Lung (tissue), 12 donors: ENCODE measurements around the gene POMP. TPM values are rescaled to one million over a fixed set of nuclear protein-coding genes. Genes with fewer than 3 reads are reported as not detected.

Experiments
- ATAC-seq: fragments of 200-7000 bp; cut with Tn5 transposase; one replicate; pipeline ENCODE4 v1.9.1; 2020; ENCODE audit warnings: moderate number of reproducible peaks; ENCODE audit not compliant: insufficient read depth, low FRiP score
- DNase-seq, 3 donors: peaks; one replicate each; pipeline ENCODE4 v3.0.0-alpha.2; 2013 to 2017
- H3K27ac ChIP-seq, 2 donors: one replicate each; pipeline ENCODE4 v1.5.1; 2013; ENCODE audit warnings: mild to moderate bottlenecking in 2 of 2, moderate library complexity in 2 of 2, control low read depth in 1 of 2, inconsistent platforms in 1 of 2, low read depth in 1 of 2, low read length in 1 of 2
- H3K27me3 ChIP-seq, 3 donors: one replicate each; pipeline ENCODE4 v1.5.1; 2013; ENCODE audit warnings: low read length in 2 of 3; ENCODE audit not compliant: control insufficient read depth in 3 of 3, insufficient read depth in 3 of 3
- H3K36me3 ChIP-seq, 4 donors: one replicate each; pipeline ENCODE4 v1.5.1; 2013; ENCODE audit warnings: low read length in 4 of 4, mild to moderate bottlenecking in 1 of 4, moderate library complexity in 1 of 4; ENCODE audit not compliant: control insufficient read depth in 4 of 4, insufficient read depth in 4 of 4
- H3K4me1 ChIP-seq, 5 donors: one replicate each; pipeline ENCODE4 v1.5.1; 2013; ENCODE audit warnings: low read length in 5 of 5, mild to moderate bottlenecking in 2 of 5, moderate library complexity in 1 of 5; ENCODE audit not compliant: control insufficient read depth in 5 of 5, insufficient read depth in 5 of 5
- H3K4me3 ChIP-seq: one replicate; pipeline ENCODE4 v1.5.1; 2013; ENCODE audit warnings: mild to moderate bottlenecking, control low read depth, moderate library complexity
- H3K9ac ChIP-seq, 2 donors: one replicate each; pipeline ENCODE4 v1.5.1; 2013; ENCODE audit warnings: low read length in 2 of 2, control low read depth in 1 of 2; ENCODE audit not compliant: insufficient read depth in 1 of 2
- H3K9me3 ChIP-seq, 4 donors: one replicate each; pipeline ENCODE4 v1.5.1; 2013; ENCODE audit warnings: low read length in 3 of 4, mild to moderate bottlenecking in 1 of 4, moderate library complexity in 1 of 4; ENCODE audit not compliant: control insufficient read depth in 4 of 4, insufficient read depth in 3 of 4
- CTCF ChIP-seq: IDR thresholded peaks from 2 replicates; pipeline ENCODE4 v1.5.1; 2012; ENCODE audit warnings: mild to moderate bottlenecking; ENCODE audit errors: control extremely low read depth, extremely low read depth
- WGBS, 2 donors: extraction: QIAGEN DNeasy Blood & Tissue Kit; methylation state at CpG; one replicate each; pipeline ENCODE4 v1.1.7; 2013; 5-methylcytosine and 5-hydroxymethylcytosine counted together
- polyA plus RNA-seq, 2 donors: library from polyadenylated mRNA; stranded (reverse); fragments of 200-250 nt; gene quantifications; one replicate each; pipeline ENCODE4 v1.2.1, GENCODE V29; 2013
- total RNA-seq, 2 donors: library from RNA; depleted of rRNA in 1 of 2; stranded (reverse); fragments of >200 nt in 1 of 2; gene quantifications; one replicate each; pipeline ENCODE4 v1.2.1, GENCODE V29; 2014 to 2021
- donor health status: control.
- donor health status: control.
- donor health status: Bipolar disorder and iron deficiency.
- donor health status: healthy.
- donor health status: DM: yes; HTN: yes; CAD: no.

The POMP gene
- total and polyA plus RNA-seq, 4 donors, result 33.6 to 89.9 (median 72.8) TPM

GRCh38 chr13:28659621-28659970 lies 666 bp downstream of the POMP start:
- DNase-seq (no peak), ATAC-seq (peak; percentile 22)
- 11 to 16% methylated on average over 4 of the region's 4 CpGs for whole genome bisulfite sequencing, 2 donors
- peak overlapping the region; percentile 74 to 87 for H3K9ac ChIP-seq
- peak overlapping the region; percentile 89 to 92 for H3K27ac ChIP-seq
- H3K27me3 ChIP-seq, result no peaks in the 10 kb centered on the region
- no peak for TF ChIP-seq CTCF
- H3K4me3 ChIP-seq, result peak overlapping the region; percentile 86
- H3K4me1 ChIP-seq, result peaks cover 4 to 43% (median 20%) of the 10 kb centered on the region in 5 donors
- H3K9me3 ChIP-seq, result no peaks in the 10 kb centered on the region
- peaks cover 1 to 18% (median 6%) of the 10 kb centered on the region in 4 donors for H3K36me3 ChIP-seq

GRCh38 chr13:28666897-28667488 lies 8.1 kb downstream of the POMP start:
- no peak overlapping the region for H3K4me3 ChIP-seq
- ATAC-seq, result no peak
- H3K9ac ChIP-seq, result no peak overlapping the region
- H3K4me1 ChIP-seq, result no peaks in the 10 kb centered on the region
- TF ChIP-seq CTCF, result no peak
- 93 to 96% methylated on average over 9 of the region's 9 CpGs for whole genome bisulfite sequencing, 2 donors
- DNase-seq, result no peak
- no peaks in the 10 kb centered on the region for H3K27me3 ChIP-seq
- no peaks in the 10 kb centered on the region for H3K9me3 ChIP-seq
- no peak overlapping the region for H3K27ac ChIP-seq
- H3K36me3 ChIP-seq, result peaks cover 25 to 63% (median 41%) of the 10 kb centered on the region in 4 donors

- no peaks in the 10 kb centered on the region for H3K27me3 ChIP-seq
- TF ChIP-seq CTCF, result no peak
- H3K9me3 ChIP-seq, result no peaks in the 10 kb centered on the region
- ATAC-seq, result no peak
- peak overlapping the region in 1 of 2 donors; percentile 21 for H3K27ac ChIP-seq
- H3K4me3 ChIP-seq, result no peak overlapping the region
- no peaks in the 10 kb centered on the region for H3K4me1 ChIP-seq
- H3K9ac ChIP-seq, result no peak overlapping the region
- DNase-seq, result no peak
- H3K36me3 ChIP-seq, result peaks cover 36 to 57% (median 44%) of the 10 kb centered on the region in 4 donors
Measured at GRCh38 chr13:28671126-28671792, 12.3 kb downstream of the POMP start.
